ENCODE data around the gene RPS6KA5. TPM values are rescaled to one million over a fixed set of nuclear protein-coding genes. Genes with fewer than 3 reads are reported as not detected.

The RPS6KA5 gene
- total RNA-seq, 1 experiment from 2014 or later, result 8.6 TPM

GRCh38 chr14:90976101-90976500 lies 84.3 kb downstream of the RPS6KA5 start:
- BruUV-seq (replicated peaks), result no TSS peak
- Histone ChIP-seq H3K27ac (ENCODE audit: low read length) (no peak overlapping the region), H3K4me2 (ENCODE audit: low read length) (no peak overlapping the region), H3K27me3 (ENCODE audit: low read length) (no peaks in the 10 kb centered on the region), H3K9me3 (ENCODE audit: low read length) (no peaks in the 10 kb centered on the region), H2AFZ (ENCODE audit: low read length) (no peak overlapping the region), H3K4me3 (ENCODE audit: low read length) (no peak overlapping the region), H3K9me2 (replicated peaks; ENCODE audit: low read length) (no peaks in the 10 kb centered on the region), H3F3A (ENCODE audit: low read length, unreplicated experiment) (no peaks in the 10 kb centered on the region), H3K9ac (ENCODE audit: low read length) (no peak overlapping the region), H3K79me2 (ENCODE audit: low read length) (no peaks in the 10 kb centered on the region), H3K36me3 (ENCODE audit: low read depth, low read length) (no peaks in the 10 kb centered on the region), H3K4me1 (ENCODE audit: insufficient read depth, low read length) (no peaks in the 10 kb centered on the region), H4K20me1 (ENCODE audit: low read length) (no peaks in the 10 kb centered on the region)
- POLR2A ChIA-PET (ENCODE audit: unreplicated experiment), result no interaction called here
- peak; percentile 14; the same call in 1 of the 2 replicates for ATAC-seq
- TF ChIP-seq EZH2phosphoT487 (IDR thresholded peaks at IDR 0.05; ENCODE audit: borderline replicate concordance, low read length) (no peak), EZH2 (IDR thresholded peaks at IDR 0.05; ENCODE audit: low read length, unreplicated experiment) (no peak), CTCF (conservative IDR thresholded peaks at IDR 0.05; ENCODE audit: low read depth, low read length) (no peak)
- intact Hi-C loops (cut with micrococcal nuclease), result no loop called here
- DNase-seq, result no peak
- CTCF ChIA-PET, result no interaction called here

- no peaks in the 10 kb centered on the region for H3K9me2 ChIP-seq (replicated peaks; ENCODE audit: low read length)
- no peak overlapping the region for H3K4me3 ChIP-seq (ENCODE audit: low read length)
- no peaks in the 10 kb centered on the region for H3K36me3 ChIP-seq (ENCODE audit: low read depth, low read length)
- ChIA-PET CTCF (no interaction called here), POLR2A (ENCODE audit: unreplicated experiment) (interaction anchor here (0.6 kb wide), 1 partner anchor 99 kb away, joined by 3 read pairs; no protein-coding TSS in a partner anchor)
- H3F3A ChIP-seq (ENCODE audit: low read length, unreplicated experiment), result no peaks in the 10 kb centered on the region
- no TSS peak for BruUV-seq (replicated peaks)
- H3K9me3 ChIP-seq (ENCODE audit: low read length), result no peaks in the 10 kb centered on the region
- ATAC-seq (no peak), DNase-seq (no peak)
- intact Hi-C loops (cut with micrococcal nuclease), result no loop called here
- H3K4me1 ChIP-seq (ENCODE audit: insufficient read depth, low read length), result 0 out of 2 replicates have a peak, but pooled peaks cover 5% of the 10 kb centered on the region
- no peaks in the 10 kb centered on the region for H3K27me3 ChIP-seq (ENCODE audit: low read length)
- H3K79me2 ChIP-seq (ENCODE audit: low read length), result no peaks in the 10 kb centered on the region
- no peaks in the 10 kb centered on the region for H4K20me1 ChIP-seq (ENCODE audit: low read length)
- no peak overlapping the region for H3K4me2 ChIP-seq (ENCODE audit: low read length)
- H3K9ac ChIP-seq (ENCODE audit: low read length), result no peak overlapping the region
- H2AFZ ChIP-seq (ENCODE audit: low read length), result no peak overlapping the region
- TF ChIP-seq CTCF (conservative IDR thresholded peaks at IDR 0.05; ENCODE audit: low read depth, low read length) (no peak), EZH2phosphoT487 (IDR thresholded peaks at IDR 0.05; ENCODE audit: borderline replicate concordance, low read length) (no peak), EZH2 (IDR thresholded peaks at IDR 0.05; ENCODE audit: low read length, unreplicated experiment) (no peak)
- H3K27ac ChIP-seq (ENCODE audit: low read length), result no peak overlapping the region
Measured at GRCh38 chr14:90971687-90972086, 88.8 kb downstream of the RPS6KA5 start.

GRCh38 chr14:90970167-90970600 lies 90.3 kb downstream of the RPS6KA5 start:
- 0 out of 2 replicates have a peak, but pooled peaks cover 5% of the 10 kb centered on the region for H3K4me1 ChIP-seq (ENCODE audit: insufficient read depth, low read length)
- H3K27me3 ChIP-seq (ENCODE audit: low read length), result no peaks in the 10 kb centered on the region
- ChIA-PET CTCF (no interaction called here), POLR2A (ENCODE audit: unreplicated experiment) (no interaction called here)
- peak; percentile 12 for DNase-seq
- no peaks in the 10 kb centered on the region for H3K79me2 ChIP-seq (ENCODE audit: low read length)
- no peak overlapping the region for H3K4me2 ChIP-seq (ENCODE audit: low read length)
- no peaks in the 10 kb centered on the region for H3K9me2 ChIP-seq (replicated peaks; ENCODE audit: low read length)
- no peak for ATAC-seq
- H2AFZ ChIP-seq (ENCODE audit: low read length), result no peak overlapping the region
- H3K27ac ChIP-seq (ENCODE audit: low read length), result no peak overlapping the region
- intact Hi-C loops (cut with micrococcal nuclease), result no loop called here
- no peaks in the 10 kb centered on the region for H3K36me3 ChIP-seq (ENCODE audit: low read depth, low read length)
- no peak overlapping the region for H3K9ac ChIP-seq (ENCODE audit: low read length)
- H3K4me3 ChIP-seq (ENCODE audit: low read length), result no peak overlapping the region
- H3F3A ChIP-seq (ENCODE audit: low read length, unreplicated experiment), result no peaks in the 10 kb centered on the region
- BruUV-seq (replicated peaks), result no TSS peak
- no peaks in the 10 kb centered on the region for H3K9me3 ChIP-seq (ENCODE audit: low read length)
- H4K20me1 ChIP-seq (ENCODE audit: low read length), result no peaks in the 10 kb centered on the region
- TF ChIP-seq CTCF (conservative IDR thresholded peaks at IDR 0.05; ENCODE audit: low read depth, low read length) (no peak), EZH2 (IDR thresholded peaks at IDR 0.05; ENCODE audit: low read length, unreplicated experiment) (no peak), EZH2phosphoT487 (IDR thresholded peaks at IDR 0.05; ENCODE audit: borderline replicate concordance, low read length) (no peak)

Measured in PC-3 (cell line).